ENCODE data around the gene MORF4L1.
"Not testable (repeated sequence)": the region's sequence is repeated elsewhere in the genome, so short reads cannot be mapped to it uniquely, and the experiment has no call there.

MORF4L1 gene

DNA sequence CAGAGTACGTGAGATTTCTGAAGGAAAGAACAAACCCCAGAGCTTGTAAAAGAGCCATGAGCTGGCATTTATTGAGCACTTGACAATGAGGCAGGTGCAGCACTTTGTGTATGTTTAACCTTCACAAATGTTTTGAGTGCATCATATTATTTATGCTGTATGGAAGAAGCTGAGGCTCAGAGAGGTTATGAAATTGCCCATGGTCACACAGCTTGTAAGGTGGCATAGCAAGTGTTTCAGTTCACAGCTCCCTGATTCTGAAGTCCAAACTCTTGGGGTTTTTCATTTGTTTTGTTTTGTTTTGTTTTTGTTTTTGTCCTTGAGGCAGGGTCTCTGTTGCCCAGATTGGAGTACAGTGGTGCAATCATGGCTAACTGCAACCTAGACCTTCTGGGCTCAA, 36.4 kb upstream of the MORF4L1 start:
- H3K4me1 ChIP-seq (ENCODE audit: control insufficient read depth in 1 of 2, insufficient read depth in 1 of 2, low read depth in 1 of 2, low read length in 1 of 2) = no peaks in the 10 kb centered on the region
- no peak overlapping the region for H3K27ac ChIP-seq
- TF ChIP-seq, protein P1, sequence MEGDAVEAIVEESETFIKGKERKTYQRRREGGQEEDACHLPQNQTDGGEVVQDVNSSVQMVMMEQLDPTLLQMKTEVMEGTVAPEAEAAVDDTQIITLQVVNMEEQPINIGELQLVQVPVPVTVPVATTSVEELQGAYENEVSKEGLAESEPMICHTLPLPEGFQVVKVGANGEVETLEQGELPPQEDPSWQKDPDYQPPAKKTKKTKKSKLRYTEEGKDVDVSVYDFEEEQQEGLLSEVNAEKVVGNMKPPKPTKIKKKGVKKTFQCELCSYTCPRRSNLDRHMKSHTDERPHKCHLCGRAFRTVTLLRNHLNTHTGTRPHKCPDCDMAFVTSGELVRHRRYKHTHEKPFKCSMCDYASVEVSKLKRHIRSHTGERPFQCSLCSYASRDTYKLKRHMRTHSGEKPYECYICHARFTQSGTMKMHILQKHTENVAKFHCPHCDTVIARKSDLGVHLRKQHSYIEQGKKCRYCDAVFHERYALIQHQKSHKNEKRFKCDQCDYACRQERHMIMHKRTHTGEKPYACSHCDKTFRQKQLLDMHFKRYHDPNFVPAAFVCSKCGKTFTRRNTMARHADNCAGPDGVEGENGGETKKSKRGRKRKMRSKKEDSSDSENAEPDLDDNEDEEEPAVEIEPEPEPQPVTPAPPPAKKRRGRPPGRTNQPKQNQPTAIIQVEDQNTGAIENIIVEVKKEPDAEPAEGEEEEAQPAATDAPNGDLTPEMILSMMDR (IDR thresholded peaks at IDR 0.05) = no peak
- H3K4me3 ChIP-seq (ENCODE audit: low read depth in 1 of 2, low read length in 1 of 2) = no peak overlapping the region
- peaks cover 43% of the 10 kb centered on the region for H3K27me3 ChIP-seq
- H3K9me3 ChIP-seq = no peaks in the 10 kb centered on the region
- H3K36me3 ChIP-seq = no peaks in the 10 kb centered on the region

DNA sequence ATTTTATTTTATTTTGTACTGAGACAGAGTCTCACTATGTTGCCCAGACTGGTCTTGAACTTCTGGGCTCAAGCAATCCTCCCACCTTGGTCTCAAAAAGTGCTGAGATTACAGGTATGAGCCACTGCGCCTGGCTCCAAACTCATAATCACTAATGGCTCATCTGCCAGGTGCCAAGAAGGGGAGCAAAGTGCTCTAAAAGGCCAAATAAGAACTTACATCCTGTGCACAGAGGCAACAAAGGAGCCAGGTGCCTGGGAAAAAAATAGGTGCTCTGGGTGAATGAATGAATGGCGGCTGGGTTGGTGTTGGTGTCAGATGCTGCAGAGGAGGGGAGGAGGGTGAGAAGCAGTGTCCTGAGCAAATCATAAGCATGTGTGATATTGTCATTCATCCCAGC, 35.6 kb upstream of the MORF4L1 start:
- no peak overlapping the region for H3K4me3 ChIP-seq (ENCODE audit: low read depth in 1 of 2, low read length in 1 of 2)
- H3K9me3 ChIP-seq = no peaks in the 10 kb centered on the region
- TF ChIP-seq, protein P1 (IDR thresholded peaks at IDR 0.05) = no peak
- H3K36me3 ChIP-seq = no peaks in the 10 kb centered on the region
- H3K27ac ChIP-seq = no peak overlapping the region
- no peaks in the 10 kb centered on the region for H3K4me1 ChIP-seq (ENCODE audit: control insufficient read depth in 1 of 2, insufficient read depth in 1 of 2, low read depth in 1 of 2, low read length in 1 of 2)
- peaks cover 35% of the 10 kb centered on the region for H3K27me3 ChIP-seq

DNA sequence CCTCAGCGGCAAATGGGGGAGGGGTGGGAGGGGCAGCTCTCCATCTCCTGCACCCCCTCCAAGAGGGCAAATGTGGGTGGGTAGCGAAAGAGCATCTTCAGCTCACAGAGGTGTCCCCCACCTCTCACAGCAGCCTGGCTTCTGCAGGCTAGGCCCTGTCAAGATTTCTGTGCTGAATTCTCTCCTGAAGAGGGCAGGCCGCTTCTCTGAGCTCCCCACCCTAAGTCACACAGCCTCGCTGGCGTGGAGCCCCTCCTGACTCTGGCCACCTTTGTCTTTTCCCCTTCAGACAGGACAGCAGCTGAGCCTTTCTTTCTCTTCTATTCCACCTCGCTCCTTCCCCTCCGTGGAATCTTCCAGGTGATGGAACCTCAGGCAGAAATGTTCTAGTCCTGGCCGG, 35.1 kb upstream of the MORF4L1 start:
- H3K36me3 ChIP-seq = no peaks in the 10 kb centered on the region
- no peaks in the 10 kb centered on the region for H3K9me3 ChIP-seq
- H3K27me3 ChIP-seq = peaks cover 31% of the 10 kb centered on the region
- TF ChIP-seq, protein P1 (IDR thresholded peaks at IDR 0.05) = no peak
- H3K4me3 ChIP-seq (ENCODE audit: low read depth in 1 of 2, low read length in 1 of 2) = no peak overlapping the region
- H3K4me1 ChIP-seq (ENCODE audit: control insufficient read depth in 1 of 2, insufficient read depth in 1 of 2, low read depth in 1 of 2, low read length in 1 of 2) = no peaks in the 10 kb centered on the region
- no peak overlapping the region for H3K27ac ChIP-seq

DNA sequence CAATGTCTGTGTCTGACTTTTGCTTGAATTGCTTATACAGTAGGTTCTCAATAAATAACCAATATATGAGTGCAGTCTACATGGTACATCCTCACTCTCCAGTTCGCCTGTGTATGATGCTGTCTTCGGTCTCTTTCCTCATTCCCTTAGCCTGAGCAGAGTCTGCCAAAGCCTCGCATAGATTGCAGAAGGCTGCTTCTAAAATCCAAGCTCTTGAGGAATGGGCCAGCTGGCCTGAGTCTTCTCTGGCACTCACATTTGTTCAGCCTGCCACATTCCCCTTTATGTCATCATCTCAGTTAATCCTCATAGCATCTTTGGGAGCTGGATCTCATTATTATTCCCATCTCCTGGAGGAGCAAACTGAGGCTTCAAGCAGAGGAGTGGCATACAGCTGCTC, 34.2 kb upstream of the MORF4L1 start:
- peaks cover 21% of the 10 kb centered on the region for H3K27me3 ChIP-seq
- TF ChIP-seq, protein P1 (IDR thresholded peaks at IDR 0.05) = no peak
- H3K4me3 ChIP-seq (ENCODE audit: low read depth in 1 of 2, low read length in 1 of 2) = no peak overlapping the region
- no peak overlapping the region for H3K27ac ChIP-seq
- H3K9me3 ChIP-seq = no peaks in the 10 kb centered on the region
- H3K36me3 ChIP-seq = no peaks in the 10 kb centered on the region
- no peaks in the 10 kb centered on the region for H3K4me1 ChIP-seq (ENCODE audit: control insufficient read depth in 1 of 2, insufficient read depth in 1 of 2, low read depth in 1 of 2, low read length in 1 of 2)

DNA sequence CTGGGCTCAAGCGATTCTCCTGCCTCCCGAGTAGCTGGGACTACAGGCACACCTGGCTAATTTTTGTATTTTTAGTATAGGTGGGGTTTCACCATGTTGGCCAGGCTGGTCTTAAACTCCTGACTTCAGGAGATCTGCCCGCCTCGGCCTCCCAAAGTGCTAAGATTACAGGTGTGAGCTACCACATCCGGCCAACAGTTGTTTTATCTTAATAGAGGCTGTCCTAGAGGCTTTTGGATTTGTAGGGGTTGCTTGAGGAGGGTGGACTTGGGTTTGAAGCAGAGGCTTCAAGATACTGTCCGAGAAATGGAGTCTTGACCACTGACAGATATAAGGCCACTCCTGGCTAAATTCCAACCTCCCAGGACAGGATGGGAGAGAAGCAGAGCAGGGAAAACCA, 33.5 kb upstream of the MORF4L1 start:
- not testable (repeated sequence) for H3K9me3 ChIP-seq

DNA sequence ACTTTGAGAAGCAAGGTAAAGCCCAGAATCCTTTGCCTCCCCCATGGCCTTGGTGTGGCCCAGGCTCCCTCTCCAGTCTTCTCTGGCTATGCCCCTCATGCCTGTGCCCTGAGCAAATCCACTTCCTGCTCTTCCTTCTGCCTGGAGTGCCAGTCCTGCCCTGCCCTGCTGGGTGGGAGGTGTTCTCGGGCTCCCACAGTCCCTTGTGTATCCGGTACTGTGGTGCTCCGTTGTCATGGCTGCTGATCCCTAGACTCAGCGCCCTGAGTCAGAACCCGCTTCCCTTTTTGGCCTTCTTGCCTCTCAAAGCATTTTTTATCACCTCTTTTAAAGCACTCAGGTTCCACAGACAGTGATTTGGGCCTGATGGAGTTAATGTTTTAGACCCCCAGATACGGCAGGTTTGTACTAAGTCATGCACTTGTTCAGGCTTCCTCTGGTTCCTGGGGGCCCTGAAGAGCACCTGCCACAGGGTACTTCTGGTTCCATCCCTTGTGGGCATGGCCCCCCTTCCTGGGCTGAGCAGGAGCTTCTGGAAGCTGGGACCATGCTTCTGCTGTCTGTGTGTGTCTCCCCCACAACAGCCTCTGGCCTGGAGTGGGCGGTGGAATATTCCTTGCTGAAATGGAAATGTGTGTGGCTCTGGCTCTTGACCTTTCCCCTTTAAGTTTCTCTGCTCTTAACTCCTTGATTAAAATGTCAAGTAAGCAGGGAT, 31.9 kb upstream of the MORF4L1 start:
- no peak overlapping the region for H3K27ac ChIP-seq
- TF ChIP-seq, protein P1 (IDR thresholded peaks at IDR 0.05) = no peak
- H3K4me3 ChIP-seq (ENCODE audit: low read depth in 1 of 2, low read length in 1 of 2) = no peak overlapping the region
- H3K27me3 ChIP-seq = peaks cover 12% of the 10 kb centered on the region
- H3K4me1 ChIP-seq (ENCODE audit: control insufficient read depth in 1 of 2, insufficient read depth in 1 of 2, low read depth in 1 of 2, low read length in 1 of 2) = no peaks in the 10 kb centered on the region
- H3K9me3 ChIP-seq = no peaks in the 10 kb centered on the region
- H3K36me3 ChIP-seq = no peaks in the 10 kb centered on the region

More for the DNA sequence above, 33.5 kb upstream of the MORF4L1 start:
- not testable (repeated sequence) for H3K4me3 ChIP-seq (ENCODE audit: low read depth in 1 of 2, low read length in 1 of 2); H3K27ac ChIP-seq; H3K4me1 ChIP-seq (ENCODE audit: control insufficient read depth in 1 of 2, insufficient read depth in 1 of 2, low read depth in 1 of 2, low read length in 1 of 2); H3K36me3 ChIP-seq
- peaks cover 18% of the 10 kb centered on the region for H3K27me3 ChIP-seq
